ENCODE data around the gene NCOR2.

DNA sequence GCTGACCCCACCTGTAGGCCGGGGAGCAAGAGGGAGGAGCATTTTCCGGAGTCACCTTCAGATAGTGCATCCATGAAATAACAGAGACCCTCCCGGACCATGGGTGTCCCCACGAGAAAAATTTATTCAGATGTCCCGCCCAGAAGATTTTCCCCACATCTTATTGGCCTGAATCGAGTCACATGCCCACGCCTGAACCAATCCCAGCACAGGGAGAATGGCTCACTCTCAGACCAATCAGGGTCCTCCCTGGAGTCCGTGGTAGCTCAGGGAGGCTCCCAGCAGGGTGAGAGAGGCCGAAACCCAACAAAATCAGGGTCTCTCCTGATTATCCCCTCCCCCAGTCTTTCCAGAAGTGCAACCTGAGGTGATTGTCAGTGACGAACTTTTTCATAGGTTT lies 16.4 kb upstream of the NCOR2 start:
- TF ChIP-seq, protein P1, sequence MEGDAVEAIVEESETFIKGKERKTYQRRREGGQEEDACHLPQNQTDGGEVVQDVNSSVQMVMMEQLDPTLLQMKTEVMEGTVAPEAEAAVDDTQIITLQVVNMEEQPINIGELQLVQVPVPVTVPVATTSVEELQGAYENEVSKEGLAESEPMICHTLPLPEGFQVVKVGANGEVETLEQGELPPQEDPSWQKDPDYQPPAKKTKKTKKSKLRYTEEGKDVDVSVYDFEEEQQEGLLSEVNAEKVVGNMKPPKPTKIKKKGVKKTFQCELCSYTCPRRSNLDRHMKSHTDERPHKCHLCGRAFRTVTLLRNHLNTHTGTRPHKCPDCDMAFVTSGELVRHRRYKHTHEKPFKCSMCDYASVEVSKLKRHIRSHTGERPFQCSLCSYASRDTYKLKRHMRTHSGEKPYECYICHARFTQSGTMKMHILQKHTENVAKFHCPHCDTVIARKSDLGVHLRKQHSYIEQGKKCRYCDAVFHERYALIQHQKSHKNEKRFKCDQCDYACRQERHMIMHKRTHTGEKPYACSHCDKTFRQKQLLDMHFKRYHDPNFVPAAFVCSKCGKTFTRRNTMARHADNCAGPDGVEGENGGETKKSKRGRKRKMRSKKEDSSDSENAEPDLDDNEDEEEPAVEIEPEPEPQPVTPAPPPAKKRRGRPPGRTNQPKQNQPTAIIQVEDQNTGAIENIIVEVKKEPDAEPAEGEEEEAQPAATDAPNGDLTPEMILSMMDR (IDR thresholded peaks at IDR 0.05) = no peak
- no peak for TF ChIP-seq POLR2A (IDR thresholded peaks at IDR 0.05)

Measured in right lobe of liver (tissue), 4 donors.